Fibroblast of the conjunctiva (primary cell): Measurements from ENCODE around the gene ORM2.

Experiments
- DNase-seq: peaks from one replicate; pipeline ENCODE4 v3.0.0-alpha.2; 2010; ENCODE audit warnings: low read depth

Gene ORM2

DNA sequence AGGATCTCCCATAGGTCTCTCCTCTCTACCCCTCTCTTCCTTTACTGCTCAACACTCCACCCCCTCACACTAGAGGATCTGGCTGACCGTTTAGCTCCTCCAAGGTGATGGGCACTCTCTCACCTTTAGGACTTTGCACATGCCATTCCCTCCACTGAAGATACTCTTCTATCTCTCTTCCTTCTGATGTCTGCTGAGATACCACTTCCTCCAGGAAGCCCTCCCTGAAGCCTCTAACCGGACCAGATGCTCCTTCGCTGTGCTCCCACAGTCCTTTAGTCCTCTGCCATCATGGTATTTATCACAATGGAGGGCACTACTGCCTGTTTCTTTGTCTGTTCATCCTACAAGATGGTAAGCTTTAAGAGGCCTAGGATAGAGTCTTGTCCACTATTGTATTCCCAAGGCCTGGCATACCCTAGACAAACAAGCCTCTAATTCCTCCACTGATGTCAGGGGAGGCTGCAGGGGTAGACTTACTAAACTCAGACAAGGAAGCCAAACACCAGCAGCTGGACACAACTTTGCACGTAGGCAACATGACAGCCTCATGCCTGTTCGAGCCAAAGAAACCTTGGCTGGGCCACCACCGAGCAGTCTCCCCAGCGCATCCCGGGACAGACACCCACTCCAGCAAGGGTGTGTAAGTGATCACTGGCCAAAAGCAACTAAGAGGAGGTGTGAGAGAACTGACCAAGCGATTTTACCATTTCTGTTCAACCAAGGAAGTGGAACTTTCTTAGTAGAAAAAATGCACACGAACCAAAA lies 20.2 kb downstream of the ORM2 start:
- no peak for DNase-seq

DNA sequence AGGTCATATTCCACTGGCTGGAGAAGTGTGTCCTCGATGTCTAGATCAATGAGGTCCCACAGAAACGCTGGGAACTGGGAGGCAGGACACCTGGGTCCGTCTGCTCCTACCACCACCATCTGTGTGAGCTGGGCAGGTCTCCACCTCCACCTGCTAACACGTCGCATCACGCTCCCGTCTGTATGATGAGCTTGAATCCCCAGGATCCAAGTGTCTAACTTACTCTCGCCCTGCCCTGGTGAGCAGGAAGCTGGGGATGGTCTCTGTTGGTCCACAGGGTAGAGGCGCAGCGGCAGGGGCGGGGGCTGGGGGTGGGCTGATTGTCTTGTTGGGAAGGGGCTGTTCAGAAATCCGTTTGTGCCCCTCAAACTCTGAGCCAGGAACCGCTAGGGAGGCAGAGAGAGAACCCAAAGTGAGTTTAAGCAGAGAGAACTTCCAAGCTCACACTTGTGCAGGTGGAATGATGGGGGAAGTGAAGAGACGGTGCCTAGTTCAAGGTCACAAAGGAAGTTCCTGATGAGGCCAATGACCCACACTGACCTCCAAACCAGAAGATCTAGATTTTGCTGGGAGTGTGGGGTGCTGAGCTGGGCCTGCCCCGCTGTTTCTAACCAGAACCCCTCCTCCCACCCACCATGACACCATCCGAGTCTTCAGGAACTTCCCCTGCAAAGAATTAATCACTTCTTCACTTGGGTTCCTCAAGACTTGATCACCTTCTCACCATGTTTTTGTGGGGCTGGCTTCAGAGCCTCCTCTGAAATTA lies 21.1 kb downstream of the ORM2 start:
- no peak for DNase-seq

DNA sequence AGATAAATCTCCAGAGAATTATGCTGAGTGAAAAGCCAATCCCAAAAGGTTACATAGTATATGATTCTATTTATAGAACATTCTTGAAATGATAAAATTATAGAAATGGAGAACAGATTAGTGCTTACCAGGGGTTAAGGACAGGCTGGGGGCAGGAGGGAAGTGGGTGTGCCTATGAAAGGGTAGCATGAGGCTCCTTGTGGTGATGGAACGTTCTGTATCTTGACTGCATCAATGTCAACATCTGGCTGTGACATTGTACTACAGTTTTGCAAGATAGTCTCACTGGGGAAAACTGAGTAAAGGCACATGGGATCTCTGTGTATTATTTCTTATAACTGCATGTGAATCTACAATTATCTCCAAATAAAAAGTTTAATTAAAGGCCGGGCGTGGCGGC lies 22.3 kb downstream of the ORM2 start:
- no peak for DNase-seq

DNA sequence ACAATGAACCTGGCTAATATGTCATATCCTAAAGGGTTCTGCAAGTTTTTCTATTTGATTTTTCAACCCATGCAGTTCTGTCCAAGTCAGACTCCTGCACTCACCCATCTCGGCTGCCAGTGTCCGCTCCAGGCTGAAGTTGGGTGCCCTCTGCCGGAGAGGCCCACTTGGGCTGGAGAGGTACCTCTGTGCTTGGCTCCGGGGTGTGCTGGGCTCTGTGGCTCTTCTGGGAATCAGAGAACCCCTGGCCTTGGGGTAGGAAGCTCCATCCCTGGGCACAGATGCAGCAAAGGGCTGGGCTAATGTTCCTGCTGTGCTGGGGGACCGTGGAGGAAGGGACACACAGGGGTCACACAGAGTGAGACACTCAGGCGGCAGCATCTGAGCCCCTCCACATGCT lies 26.2 kb downstream of the ORM2 start:
- DNase-seq, result no peak

DNA sequence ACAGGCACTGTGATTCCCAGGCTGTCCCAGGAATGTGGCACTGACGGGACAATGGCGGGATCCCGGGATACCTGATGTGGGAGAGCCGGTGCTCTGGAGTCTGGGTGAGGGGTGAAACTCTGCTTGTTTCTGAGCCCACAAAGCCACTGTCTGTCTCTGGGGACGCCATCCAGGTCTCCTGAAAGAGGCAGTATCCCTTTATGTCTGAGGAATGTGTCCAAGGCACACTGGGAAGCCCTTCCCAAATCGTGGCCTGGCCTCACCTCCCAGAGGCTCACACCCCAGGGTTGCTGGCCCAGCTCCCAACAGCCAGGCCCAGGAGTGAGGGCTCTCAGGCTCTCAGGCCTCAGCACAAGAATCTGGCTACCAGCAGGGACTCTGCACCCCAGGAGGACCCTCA lies 27.1 kb downstream of the ORM2 start:
- no peak for DNase-seq

DNA sequence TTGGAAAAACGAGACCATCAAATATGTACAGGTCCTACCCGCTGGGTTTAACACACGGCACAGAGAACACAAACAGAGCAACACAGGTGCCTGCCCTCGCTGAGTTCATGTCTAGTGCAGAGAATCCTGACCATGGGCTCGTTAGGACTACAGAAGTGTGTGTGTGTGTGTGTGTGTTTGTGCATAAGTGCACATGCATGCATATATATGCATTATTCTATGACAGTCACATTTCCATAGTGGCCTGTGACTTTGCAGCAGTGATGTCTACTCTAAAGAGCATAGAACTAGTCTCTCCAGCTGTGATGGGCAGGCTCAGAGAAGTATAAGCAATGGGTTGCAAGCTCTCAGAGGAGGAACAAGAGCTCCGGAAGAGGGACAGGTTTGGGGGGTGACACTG lies 27.7 kb downstream of the ORM2 start:
- no peak for DNase-seq

DNA sequence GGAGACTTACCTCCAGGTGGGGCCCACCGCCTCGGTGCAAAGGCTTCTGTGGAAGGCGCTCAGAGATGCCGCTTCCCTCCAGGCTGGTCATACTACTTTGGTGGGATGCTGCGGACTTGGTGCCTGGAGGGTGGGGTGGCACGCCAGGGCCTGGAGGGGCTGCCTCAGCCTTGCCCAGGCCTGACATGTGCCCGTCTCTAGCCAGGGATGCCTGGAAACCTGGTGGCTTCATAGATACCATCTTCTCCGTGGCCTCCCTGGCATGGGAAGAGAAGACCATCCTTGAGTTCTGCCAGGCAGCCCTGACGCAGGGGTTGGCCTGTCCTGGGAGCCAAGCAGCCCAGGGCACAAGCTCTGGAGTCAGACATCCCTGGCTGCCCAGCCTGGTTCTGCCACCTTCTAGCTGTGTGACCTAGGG lies 28.3 kb downstream of the ORM2 start:
- DNase-seq, result no peak

DNA sequence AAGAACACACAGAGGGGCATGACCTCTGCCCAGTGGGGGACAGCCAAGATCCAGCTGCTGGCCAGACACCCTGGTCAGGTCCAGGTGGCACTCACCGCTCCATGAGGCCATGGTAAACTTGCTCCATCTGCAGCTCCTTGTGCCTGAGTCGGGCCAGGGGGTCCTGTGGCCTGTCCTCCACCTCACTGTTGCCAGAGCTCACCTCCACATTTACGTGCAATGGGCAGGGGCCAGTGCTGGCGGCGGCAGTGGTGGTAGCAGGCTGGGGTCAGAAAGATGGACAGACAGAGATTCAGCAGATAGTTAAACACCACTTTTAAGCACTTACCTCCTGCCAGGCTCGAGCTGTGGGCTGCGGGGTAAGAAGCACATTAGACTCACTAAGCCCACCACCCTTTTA lies 30.1 kb downstream of the ORM2 start:
- no peak for DNase-seq

DNA sequence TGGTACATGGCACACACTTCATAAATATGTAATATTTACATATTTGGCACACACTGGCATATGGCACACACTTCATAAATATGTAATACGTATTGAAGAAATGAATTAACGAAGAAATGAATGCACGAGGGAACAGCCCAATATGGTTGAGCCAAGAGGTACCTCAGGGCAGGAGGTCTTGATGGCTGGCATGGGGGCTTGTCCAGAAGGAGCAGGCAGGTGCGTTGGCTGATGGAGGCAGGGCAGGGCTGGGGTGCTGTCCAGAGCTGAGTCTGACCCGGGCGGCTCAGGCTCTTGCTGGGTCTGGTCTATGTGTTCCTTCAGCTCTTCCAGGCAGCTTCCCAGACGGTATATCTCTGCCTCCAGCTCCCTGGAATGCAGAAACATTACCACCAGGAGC lies 31.9 kb downstream of the ORM2 start:
- DNase-seq, result no peak

DNA sequence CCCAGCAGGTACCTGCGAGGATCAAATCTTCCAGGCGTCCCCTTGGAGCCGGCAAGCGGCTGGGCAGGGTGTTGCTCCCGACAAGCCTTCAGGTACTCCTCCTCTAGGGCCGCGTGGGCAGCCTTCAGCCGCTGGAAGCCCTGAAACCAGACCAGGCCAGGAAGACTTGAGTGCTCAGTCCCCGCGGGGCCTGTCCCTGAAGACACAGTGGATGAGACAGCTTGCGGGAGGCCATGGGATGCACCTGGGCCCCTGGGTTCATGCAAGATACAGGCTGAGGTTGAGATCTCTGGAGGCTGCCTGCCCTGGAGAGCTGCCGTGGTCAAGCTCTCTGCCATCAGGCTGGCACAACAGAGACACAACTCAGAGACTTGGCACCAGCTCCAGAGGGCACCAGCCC lies 32.7 kb downstream of the ORM2 start:
- no peak for DNase-seq

DNA sequence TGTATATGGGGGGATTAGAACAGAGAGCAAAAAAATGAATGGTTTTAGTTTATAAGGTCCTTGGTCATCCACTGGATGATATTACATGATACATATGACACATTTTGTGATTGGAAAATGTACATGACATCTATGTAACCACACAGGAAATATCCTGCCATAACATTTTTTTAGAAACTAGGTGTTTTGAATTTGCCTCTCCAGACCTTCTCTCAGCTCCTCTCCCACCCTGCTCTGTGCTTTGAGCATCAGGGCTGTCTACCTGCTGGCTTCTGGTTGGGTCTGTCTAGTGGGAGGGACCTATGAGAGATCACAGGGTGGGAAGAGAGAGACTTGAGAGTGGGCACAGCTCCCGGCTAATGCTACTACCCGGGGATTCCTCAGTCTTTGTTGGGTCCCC lies 33.8 kb downstream of the ORM2 start:
- no peak for DNase-seq

DNA sequence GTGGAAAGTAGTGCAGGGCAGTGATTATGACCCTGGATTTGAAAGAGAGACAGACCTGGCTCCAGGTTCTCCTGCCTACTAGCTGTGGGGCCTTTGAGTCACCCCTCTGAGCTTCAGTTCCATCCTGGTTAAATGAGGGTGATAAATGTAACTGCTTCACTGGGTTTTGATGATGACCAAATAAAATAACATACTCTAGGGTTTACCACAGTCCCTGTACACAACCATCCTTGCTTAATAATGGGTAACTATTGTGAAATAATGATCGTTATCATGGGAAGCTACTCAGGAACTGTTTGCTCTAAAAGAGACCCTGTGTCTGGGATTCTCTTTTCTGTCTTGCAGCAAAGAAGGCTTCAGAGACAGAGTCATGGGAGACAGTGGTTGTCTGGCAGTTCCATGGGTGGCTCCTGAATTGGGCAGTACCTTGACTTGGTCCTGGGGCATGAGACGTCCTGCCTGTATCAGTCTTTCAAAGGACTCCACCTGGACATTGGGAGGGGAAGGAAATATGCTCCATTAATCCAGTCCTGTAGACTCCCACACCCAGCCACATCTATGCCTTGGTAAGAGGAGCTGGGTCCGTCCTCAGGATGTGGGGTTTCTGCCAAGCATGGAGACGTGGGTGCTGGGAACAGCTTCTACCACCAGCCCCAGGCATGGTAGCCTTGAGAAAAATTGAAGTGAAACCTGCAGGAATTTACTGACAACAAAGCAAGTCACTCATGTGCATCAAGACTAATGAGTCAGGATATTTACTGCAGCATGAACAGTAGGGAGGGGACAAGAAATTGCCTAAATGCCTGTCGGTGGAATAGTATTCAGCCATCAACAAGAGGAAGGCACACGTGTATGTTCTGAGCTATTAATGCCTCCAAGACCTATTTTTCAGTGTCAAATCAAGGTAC lies 34.7 kb downstream of the ORM2 start:
- DNase-seq, result peak; percentile 28

DNA sequence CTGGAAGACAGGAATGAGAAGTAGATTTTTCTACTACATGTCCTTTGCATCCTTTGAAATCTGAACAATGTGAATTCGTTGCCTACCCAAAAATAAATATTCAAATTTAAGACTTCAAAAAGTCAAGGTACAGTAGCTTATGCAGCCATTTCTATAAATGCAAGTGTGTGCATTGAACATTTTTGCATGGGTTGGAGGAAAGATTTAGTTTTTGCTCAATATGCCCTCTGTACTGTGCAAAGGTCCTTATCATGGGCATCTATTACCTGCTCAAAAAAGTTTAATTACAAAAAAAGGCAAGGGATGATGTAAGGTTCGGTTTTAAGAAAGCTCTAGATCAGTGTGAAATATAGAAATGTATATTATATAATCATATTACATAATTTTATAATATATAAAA lies 35.5 kb downstream of the ORM2 start:
- no peak for DNase-seq

DNA sequence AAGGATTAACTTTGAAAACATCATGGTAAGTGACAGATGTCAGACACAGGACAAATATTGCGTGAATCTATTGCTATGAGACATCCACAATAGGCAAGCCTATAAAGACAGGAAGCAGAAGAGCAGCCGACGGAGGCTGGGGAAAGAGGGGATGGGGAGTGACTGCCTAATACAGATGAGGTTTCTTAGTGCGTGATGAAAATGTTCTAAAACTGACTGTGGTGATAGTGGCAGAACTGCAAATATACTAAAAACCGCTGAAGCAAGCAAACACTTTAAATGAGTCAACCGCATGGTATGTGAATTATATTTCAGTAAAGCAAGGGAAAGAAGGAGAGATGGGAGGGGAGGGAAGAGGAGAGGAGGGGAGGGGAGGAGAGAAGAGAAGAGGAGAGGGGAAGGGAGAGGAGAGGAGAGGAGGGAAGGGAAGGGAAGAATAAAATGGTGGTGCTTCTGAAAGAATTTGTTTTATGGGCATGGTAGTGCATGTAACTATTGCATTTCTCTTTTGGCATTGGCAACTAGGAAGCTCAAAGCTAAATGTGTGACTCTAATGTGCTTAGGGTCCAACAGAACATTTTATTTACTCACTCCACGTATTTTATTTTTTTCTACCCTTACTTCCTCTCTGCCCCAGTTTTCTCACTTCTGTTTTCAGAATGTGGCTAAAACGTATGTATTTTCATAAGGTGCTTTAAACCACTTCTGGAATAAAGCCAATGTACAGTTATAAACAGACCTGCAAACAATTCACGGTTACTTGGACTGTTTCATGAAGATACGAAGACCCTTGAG lies 36.9 kb downstream of the ORM2 start:
- DNase-seq, result peak; percentile 60

DNA sequence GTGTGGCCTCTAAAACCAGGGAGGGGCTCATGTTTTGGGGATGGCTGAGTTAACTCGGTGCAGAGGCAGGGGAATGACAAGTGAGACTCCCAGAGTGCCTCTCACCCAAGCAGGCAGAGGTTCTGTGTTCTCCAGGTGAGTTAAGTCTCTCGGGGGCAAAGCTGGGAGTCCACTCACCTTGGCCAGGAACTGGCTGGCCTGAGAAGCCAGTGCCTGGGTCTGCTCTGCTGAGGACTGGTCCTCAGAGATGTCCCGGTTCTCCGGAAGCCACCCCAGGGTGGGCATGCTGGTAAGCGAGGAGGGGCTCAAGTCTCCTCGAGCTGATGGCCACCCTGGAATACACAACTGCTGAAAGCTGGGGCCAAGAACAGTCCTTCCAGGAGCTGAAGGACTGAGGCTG lies 37.7 kb downstream of the ORM2 start:
- no peak for DNase-seq

DNA sequence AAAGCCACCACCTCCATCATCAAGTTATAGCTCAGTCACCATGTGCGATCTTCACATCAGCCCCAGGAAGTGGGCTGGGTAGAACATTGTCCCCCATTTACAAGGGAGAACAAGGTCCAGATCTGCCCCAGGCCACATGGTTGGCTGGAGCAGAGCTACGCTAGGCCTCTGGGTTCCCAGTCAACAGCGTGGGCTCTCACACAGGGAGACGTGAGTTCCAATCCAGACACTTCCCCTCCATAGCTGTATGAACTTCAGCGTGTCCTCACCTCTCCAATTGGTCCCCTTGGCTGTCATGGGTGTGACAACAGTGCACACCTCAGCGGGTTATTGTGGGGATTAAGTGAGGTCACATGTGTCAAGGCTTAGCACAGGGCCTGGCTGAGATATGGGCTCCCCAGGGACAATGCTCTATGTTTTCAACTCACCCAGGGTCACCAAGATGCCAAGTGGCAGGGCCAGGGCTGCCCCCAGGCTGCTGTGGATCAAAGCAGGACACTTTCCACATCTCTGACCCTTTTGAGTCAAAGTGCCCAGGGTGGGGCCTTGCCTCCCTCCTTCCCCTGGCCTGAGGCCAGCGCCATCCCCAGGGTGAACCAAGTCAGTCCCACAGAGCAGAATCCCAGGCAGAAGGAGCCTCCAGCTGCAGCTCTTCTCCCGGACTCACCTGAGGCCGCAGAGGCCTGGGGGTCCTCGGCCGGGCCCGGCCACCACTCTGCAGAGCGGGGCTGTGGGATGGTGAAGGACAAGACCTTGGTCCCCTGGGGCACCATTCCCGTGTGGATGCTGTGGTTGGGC lies 38.3 kb downstream of the ORM2 start:
- DNase-seq, result no peak

DNA sequence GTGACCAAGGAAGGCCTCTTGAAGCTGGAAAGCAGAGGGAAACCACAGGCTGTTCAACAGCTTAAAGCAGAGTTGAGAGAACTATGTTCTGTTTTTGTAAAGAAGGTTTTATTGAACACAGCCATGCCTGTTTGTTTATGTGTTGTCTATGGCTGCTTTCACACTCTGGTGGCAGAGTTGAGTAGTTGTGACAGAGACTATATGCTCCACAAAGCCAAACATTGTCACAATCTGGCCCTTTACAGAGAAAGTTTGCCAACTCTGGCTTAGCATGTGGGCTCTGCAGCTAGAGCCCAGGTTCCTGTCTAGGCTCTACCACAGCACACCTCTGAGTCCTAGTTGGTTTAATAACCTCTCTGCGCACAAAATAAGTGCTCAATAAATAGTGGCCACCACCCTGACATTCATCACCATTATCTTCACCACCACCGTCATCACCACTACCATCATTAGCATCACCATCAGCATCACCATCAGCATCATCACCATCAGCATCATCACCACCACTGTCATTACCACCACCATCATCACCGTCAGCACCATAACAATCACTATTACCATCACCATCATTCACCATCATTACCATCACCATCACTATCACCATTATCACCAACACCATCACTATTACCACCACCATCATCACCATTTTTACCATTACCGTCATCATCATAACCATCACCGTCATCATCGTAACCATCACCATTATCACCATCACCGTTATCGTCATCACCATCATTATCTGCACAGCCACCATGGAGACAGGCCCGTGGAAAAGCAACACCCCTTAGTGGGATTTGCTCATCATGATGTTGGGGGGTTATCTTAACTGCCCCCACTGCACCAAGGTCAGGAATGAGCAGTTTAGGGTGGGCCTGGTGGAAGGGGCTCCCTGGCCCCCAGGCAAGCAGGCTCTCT lies 39.8 kb downstream of the ORM2 start:
- DNase-seq, result no peak

DNA sequence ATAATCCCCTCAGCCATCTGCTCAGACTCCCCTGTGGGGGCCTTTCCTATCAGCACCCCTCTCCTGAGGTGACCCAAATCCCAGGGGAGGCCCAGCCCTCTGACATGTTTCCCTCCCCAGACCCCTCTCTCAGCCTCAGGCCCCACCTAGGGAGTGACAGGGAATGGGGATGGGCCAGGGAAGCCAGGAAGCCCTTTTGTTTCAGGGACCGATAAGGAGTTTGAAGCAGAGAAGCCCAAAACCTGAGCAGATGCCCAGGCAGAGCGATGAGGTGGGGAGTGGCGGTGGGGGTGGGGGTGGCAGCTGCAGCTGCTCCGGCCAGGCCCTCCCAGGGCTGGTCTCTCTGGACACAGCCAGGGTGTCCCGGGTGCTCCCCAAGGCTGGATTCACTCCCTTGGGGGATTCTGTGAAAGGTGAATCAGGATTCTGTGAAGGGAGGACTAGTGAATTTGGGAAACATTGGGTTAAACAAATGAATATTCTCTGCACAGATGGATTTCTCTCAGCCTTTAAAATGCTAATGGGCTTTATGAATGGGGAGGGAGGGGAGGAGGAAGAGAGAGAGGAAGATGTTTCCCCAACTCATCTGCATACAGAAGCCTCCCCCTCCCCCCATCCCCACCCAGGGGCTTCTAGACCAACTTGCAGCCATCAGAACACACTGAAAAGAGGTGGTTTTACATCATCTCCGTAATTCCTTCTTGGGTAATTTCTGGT lies 40.7 kb downstream of the ORM2 start:
- no peak for DNase-seq

DNA sequence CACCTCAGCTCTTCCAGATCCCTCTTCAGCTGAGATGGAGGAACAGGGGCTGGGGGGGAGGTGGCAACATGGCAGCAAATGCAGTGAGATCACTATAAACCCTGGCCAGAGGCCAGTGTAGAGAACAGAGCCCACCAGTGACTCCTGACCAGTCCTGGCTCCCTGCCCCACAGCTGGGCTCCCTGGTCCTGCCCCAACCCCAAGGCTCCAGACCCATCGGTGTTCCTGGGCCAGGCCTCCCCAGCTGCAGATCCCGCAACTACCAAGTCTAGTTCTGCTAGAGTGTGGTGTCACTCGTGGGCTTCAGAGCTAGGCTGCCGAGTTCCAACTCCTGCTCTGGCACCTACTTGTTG lies 41.3 kb downstream of the ORM2 start:
- no peak for DNase-seq
